ENCODE measurements around the gene PLLP.

PLLP gene

GRCh38 chr16:57284209-57284951 is at the start of gene PLLP:
PLLP (minus strand) TSS chr16:57284672; CDS start chr16:57284540, 132 bp downstream.
- DNase-seq (ENCODE audit: low read depth in 3 of 3, low spot score in 1 of 3), result peak in 1 of 3 donors; percentile 47

GRCh38 chr16:57333402-57333801 is 48.9 kb upstream of the PLLP start:
- DNase-seq (ENCODE audit: low read depth in 3 of 3, low spot score in 1 of 3), result no peak

- DNase-seq (ENCODE audit: low read depth in 3 of 3, low spot score in 1 of 3), result no peak
Observed at GRCh38 chr16:57331355-57331754, 46.9 kb upstream of the PLLP start.

- DNase-seq (ENCODE audit: low read depth in 3 of 3, low spot score in 1 of 3), result no peak
Observed at GRCh38 chr16:57329718-57330327, 45.4 kb upstream of the PLLP start.

GRCh38 chr16:57325458-57325857 is 41.0 kb upstream of the PLLP start:
- DNase-seq (ENCODE audit: low read depth in 3 of 3, low spot score in 1 of 3), result no peak

GRCh38 chr16:57324749-57325148 is 40.3 kb upstream of the PLLP start:
- DNase-seq (ENCODE audit: low read depth in 3 of 3, low spot score in 1 of 3), result no peak

GRCh38 chr16:57319646-57320045 is 35.2 kb upstream of the PLLP start:
- no peak for DNase-seq (ENCODE audit: low read depth in 3 of 3, low spot score in 1 of 3)

GRCh38 chr16:57318240-57318970 is 33.9 kb upstream of the PLLP start:
- DNase-seq (ENCODE audit: low read depth in 3 of 3, low spot score in 1 of 3), result no peak

- no peak for DNase-seq (ENCODE audit: low read depth in 3 of 3, low spot score in 1 of 3)
Observed at GRCh38 chr16:57316390-57317017, 32.0 kb upstream of the PLLP start.

- DNase-seq (ENCODE audit: low read depth in 3 of 3, low spot score in 1 of 3), result no peak
Observed at GRCh38 chr16:57315416-57315815, 30.9 kb upstream of the PLLP start.

GRCh38 chr16:57314161-57314785 is 29.8 kb upstream of the PLLP start:
- DNase-seq (ENCODE audit: low read depth in 3 of 3, low spot score in 1 of 3), result no peak

- no peak for DNase-seq (ENCODE audit: low read depth in 3 of 3, low spot score in 1 of 3)
Observed at GRCh38 chr16:57313509-57313908, 29.0 kb upstream of the PLLP start.

GRCh38 chr16:57310801-57311200 is 26.3 kb upstream of the PLLP start:
- no peak for DNase-seq (ENCODE audit: low read depth in 3 of 3, low spot score in 1 of 3)

- DNase-seq (ENCODE audit: low read depth in 3 of 3, low spot score in 1 of 3), result no peak
Observed at GRCh38 chr16:57308041-57308440, 23.6 kb upstream of the PLLP start.

GRCh38 chr16:57307365-57307764 is 22.9 kb upstream of the PLLP start:
- DNase-seq (ENCODE audit: low read depth in 3 of 3, low spot score in 1 of 3), result no peak

GRCh38 chr16:57306676-57307341 is 22.3 kb upstream of the PLLP start:
- no peak for DNase-seq (ENCODE audit: low read depth in 3 of 3, low spot score in 1 of 3)

GRCh38 chr16:57305159-57305811 is 20.8 kb upstream of the PLLP start:
- no peak for DNase-seq (ENCODE audit: low read depth in 3 of 3, low spot score in 1 of 3)

GRCh38 chr16:57304169-57305061 is 19.9 kb upstream of the PLLP start:
- DNase-seq (ENCODE audit: low read depth in 3 of 3, low spot score in 1 of 3), result no peak

GRCh38 chr16:57303910-57304168 is 19.4 kb upstream of the PLLP start:
- DNase-seq (ENCODE audit: low read depth in 3 of 3, low spot score in 1 of 3), result no peak
